ENCODE results near the gene BPNT1.

- TF ChIP-seq CTCF (IDR thresholded peaks at IDR 0.05) (peak in 1 of 3 experiments; percentile 17), POLR2A (IDR thresholded peaks at IDR 0.05) (no peak)
Observed at GRCh38 chr1:220089650-220090556, at the start of gene BPNT1.
